Measurements from ENCODE around the gene TST. TPM values are rescaled to one million over a fixed set of nuclear protein-coding genes. Genes with fewer than 3 reads are reported as not detected.

Gene TST
- total and polyA plus RNA-seq, 2 of the 8 experiments (the other 6 are each of a cell fraction or from before 2014, with no cell fraction given), result 22.6 to 61.6 TPM

GRCh38 chr22:37064553-37064952 is 45.3 kb upstream of the TST start (continued):
- TF ChIP-seq CHD7 (IDR thresholded peaks at IDR 0.05; ENCODE audit: insufficient replicate concordance, low read length), result no peak
- TF ChIP-seq SIN3A (conservative IDR thresholded peaks at IDR 0.05 in 1 of 2, IDR thresholded peaks at IDR 0.05 in 1 of 2; ENCODE audit: low read depth in 1 of 2, low read length in 2 of 2), result no peak
- TF ChIP-seq CHD1 (IDR thresholded peaks at IDR 0.05; ENCODE audit: low read depth, low read length), result no peak
- TF ChIP-seq CEBPB (IDR thresholded peaks at IDR 0.05; ENCODE audit: low read depth, low read length), result no peak
- no peak for TF ChIP-seq PHF8 (conservative IDR thresholded peaks at IDR 0.05; ENCODE audit: low read depth, low read length)
- no peak for TF ChIP-seq EZH2 (IDR thresholded peaks at IDR 0.05; ENCODE audit: low read depth, low read length, severe bottlenecking)
- TF ChIP-seq YY1 (IDR thresholded peaks at IDR 0.05; ENCODE audit: low read depth, low read length), result no peak
- no peak for TF ChIP-seq SP4 (IDR thresholded peaks at IDR 0.05; ENCODE audit: low read length)

Measured in H1 (cell line).